Measurements from ENCODE around the gene SSTR5. TPM values are rescaled to one million over a fixed set of nuclear protein-coding genes. Genes with fewer than 3 reads are reported as not detected.

The SSTR5 gene
- total and polyA plus RNA-seq, 4 donors, result not detected

GRCh38 chr16:1095450-1096168 is 23.1 kb downstream of the SSTR5 start:
- Histone ChIP-seq H3K4me3 (ENCODE audit: low read depth in 1 of 3, low read length in 3 of 3) (no peak overlapping the region), H3K4me1 (ENCODE audit: control insufficient read depth in 4 of 4, insufficient read depth in 4 of 4, low read length in 3 of 4) (no peaks in the 10 kb centered on the region), H3K9ac (ENCODE audit: low read depth in 1 of 2, low read length in 2 of 2) (no peak overlapping the region), H3K9me3 (ENCODE audit: control insufficient read depth in 4 of 4, low read length in 3 of 4) (no peaks in the 10 kb centered on the region), H3K27me3 (ENCODE audit: control insufficient read depth in 4 of 4, insufficient read depth in 4 of 4, low read length in 3 of 4) (no peaks in the 10 kb centered on the region), H3K36me3 (ENCODE audit: control insufficient read depth in 4 of 4, insufficient read depth in 3 of 4, low read depth in 1 of 4, low read length in 3 of 4) (no peaks in the 10 kb centered on the region), H3K27ac (ENCODE audit: low read depth in 1 of 2, low read length in 2 of 2) (no peak overlapping the region)
- no peak for DNase-seq (ENCODE audit: low spot score)
- no peak for TF ChIP-seq JUND (IDR thresholded peaks at IDR 0.05)
- no peak for TF ChIP-seq REST (IDR thresholded peaks at IDR 0.05)
- no peak for TF ChIP-seq ATF3 (IDR thresholded peaks at IDR 0.05)
- TF ChIP-seq FOXA2 (IDR thresholded peaks at IDR 0.05), result no peak
- TF ChIP-seq, protein P1, sequence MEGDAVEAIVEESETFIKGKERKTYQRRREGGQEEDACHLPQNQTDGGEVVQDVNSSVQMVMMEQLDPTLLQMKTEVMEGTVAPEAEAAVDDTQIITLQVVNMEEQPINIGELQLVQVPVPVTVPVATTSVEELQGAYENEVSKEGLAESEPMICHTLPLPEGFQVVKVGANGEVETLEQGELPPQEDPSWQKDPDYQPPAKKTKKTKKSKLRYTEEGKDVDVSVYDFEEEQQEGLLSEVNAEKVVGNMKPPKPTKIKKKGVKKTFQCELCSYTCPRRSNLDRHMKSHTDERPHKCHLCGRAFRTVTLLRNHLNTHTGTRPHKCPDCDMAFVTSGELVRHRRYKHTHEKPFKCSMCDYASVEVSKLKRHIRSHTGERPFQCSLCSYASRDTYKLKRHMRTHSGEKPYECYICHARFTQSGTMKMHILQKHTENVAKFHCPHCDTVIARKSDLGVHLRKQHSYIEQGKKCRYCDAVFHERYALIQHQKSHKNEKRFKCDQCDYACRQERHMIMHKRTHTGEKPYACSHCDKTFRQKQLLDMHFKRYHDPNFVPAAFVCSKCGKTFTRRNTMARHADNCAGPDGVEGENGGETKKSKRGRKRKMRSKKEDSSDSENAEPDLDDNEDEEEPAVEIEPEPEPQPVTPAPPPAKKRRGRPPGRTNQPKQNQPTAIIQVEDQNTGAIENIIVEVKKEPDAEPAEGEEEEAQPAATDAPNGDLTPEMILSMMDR (IDR thresholded peaks at IDR 0.05; ENCODE audit: low read depth, low read length, missing input control), result no peak
- no peak for TF ChIP-seq RAD21 (IDR thresholded peaks at IDR 0.05)
- 68% methylated on average over 16 of the region's 16 CpGs for WGBS

- no peak within 1 kb of the TSS for H3K27ac ChIP-seq (ENCODE audit: low read depth in 1 of 2, low read length in 2 of 2)
- H3K4me3 ChIP-seq (ENCODE audit: low read depth in 1 of 3, low read length in 3 of 3), result no peak within 1 kb of the TSS
- H3K27me3 ChIP-seq (ENCODE audit: control insufficient read depth in 4 of 4, insufficient read depth in 4 of 4, low read length in 3 of 4), result no peaks in the 10 kb centered on the region
- no peak within 1 kb of the TSS for H3K9ac ChIP-seq (ENCODE audit: low read depth in 1 of 2, low read length in 2 of 2)
- WGBS, result 75% methylated on average over 55 of the region's 55 CpGs
- H3K36me3 ChIP-seq (ENCODE audit: control insufficient read depth in 4 of 4, insufficient read depth in 3 of 4, low read depth in 1 of 4, low read length in 3 of 4), result no peaks in the 10 kb centered on the region
- TF ChIP-seq ATF3 (IDR thresholded peaks at IDR 0.05) (no peak), RAD21 (IDR thresholded peaks at IDR 0.05) (no peak), FOXA2 (IDR thresholded peaks at IDR 0.05) (no peak), FOXA1 (IDR thresholded peaks at IDR 0.05) (no peak), TAF1 (conservative IDR thresholded peaks at IDR 0.05) (no peak), GABPA (IDR thresholded peaks at IDR 0.05 in 1 of 2, conservative IDR thresholded peaks at IDR 0.05 in 1 of 2) (no peak)
- DNase-seq (ENCODE audit: low spot score), result no peak
- H3K4me1 ChIP-seq (ENCODE audit: control insufficient read depth in 4 of 4, insufficient read depth in 4 of 4, low read length in 3 of 4), result no peaks in the 10 kb centered on the region
- no peaks in the 10 kb centered on the region for H3K9me3 ChIP-seq (ENCODE audit: control insufficient read depth in 4 of 4, low read length in 3 of 4)
Measured at GRCh38 chr16:1096169-1097082, 23.9 kb downstream of the SSTR5 start, which contains the start of gene C1QTNF8. TSS of gene C1QTNF8 (minus strand) at chr16:1096244. CDS start at chr16:1094922, 1,322 bp downstream.

All from liver (tissue), 9 donors.